HCT116 (cell line): ENCODE data around the gene TMEM86B.

Experiments
- CEBPB ChIP-seq: IDR thresholded peaks from 2 replicates; pipeline ENCODE4 v1.6.1; 2012; ENCODE audit warnings: low read depth
- POLR2A ChIP-seq: IDR thresholded peaks from 2 replicates; pipeline ENCODE4 v1.7.0; 2011; ENCODE audit warnings: borderline replicate concordance; ENCODE audit not compliant: insufficient read depth, insufficient read length; ENCODE audit errors: extremely low read depth
- POLR2AphosphoS5 ChIP-seq: IDR thresholded peaks from 2 replicates; pipeline ENCODE4 v1.6.1; 2011; ENCODE audit warnings: mild to moderate bottlenecking, low read depth, low read length, moderate library complexity
- SP1 ChIP-seq: IDR thresholded peaks from 2 replicates; pipeline ENCODE4 v1.6.1; 2012; ENCODE audit warnings: low read depth
- SRF ChIP-seq: IDR thresholded peaks from 2 replicates; pipeline ENCODE4 v1.6.1; 2012; ENCODE audit warnings: low read depth
- ZNF274 ChIP-seq: fragments of 200-500 bp; sonication (Bioruptor generic); IDR thresholded peaks from 2 replicates; pipeline ENCODE4 v1.6.1; 2014; ENCODE audit warnings: mild to moderate bottlenecking, low read depth, low read length, inconsistent platforms
- TF ChIP-seq, protein P1 (sequence below), 3 experiments: fragments of 200-600 bp in 1 of 3; sonication (generic) in 1 of 3; IDR thresholded peaks in 2 of 3; conservative IDR thresholded peaks in 1 of 3; 2 replicates each; pipeline ENCODE4 v1.5.1; 2012 to 2017; ENCODE audit warnings: low read depth in 2 of 3, low read length in 2 of 3, antibody characterized with exemption in 1 of 3, borderline replicate concordance in 1 of 3, control low read depth in 1 of 3, mild to moderate bottlenecking in 1 of 3, mixed read lengths in 1 of 3, mixed run types in 1 of 3, moderate library complexity in 1 of 3; ENCODE audit not compliant: insufficient read depth in 1 of 3
- TF ChIP-seq, protein P2 (sequence below): IDR thresholded peaks from 2 replicates; pipeline ENCODE4 v1.6.1; 2012

DNA sequence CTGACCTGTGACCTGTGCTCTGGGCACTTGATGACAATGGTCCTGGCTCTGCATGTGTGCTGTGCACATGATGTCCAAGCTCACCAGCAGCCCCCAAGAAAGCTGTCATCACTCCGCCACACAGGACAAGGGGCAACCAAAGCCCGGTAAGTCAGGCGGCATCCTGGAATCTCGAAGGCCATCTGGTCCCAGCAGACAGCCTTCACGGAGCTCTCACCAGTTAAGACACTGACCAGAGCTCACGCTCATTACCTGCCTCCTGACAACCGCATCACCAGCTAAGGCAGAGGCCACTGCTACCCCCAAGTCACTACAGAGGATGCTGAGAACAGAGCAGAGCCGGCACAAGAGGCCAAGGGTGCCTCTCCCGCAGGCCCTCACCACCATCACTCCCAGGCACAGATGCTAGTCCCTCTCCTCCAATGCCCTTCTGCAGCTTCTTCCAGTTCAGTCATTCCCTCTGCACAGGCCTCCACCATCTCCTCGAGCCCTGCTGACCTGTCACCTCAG is 19.7 kb upstream of the TMEM86B start:
- TF ChIP-seq, protein P1, sequence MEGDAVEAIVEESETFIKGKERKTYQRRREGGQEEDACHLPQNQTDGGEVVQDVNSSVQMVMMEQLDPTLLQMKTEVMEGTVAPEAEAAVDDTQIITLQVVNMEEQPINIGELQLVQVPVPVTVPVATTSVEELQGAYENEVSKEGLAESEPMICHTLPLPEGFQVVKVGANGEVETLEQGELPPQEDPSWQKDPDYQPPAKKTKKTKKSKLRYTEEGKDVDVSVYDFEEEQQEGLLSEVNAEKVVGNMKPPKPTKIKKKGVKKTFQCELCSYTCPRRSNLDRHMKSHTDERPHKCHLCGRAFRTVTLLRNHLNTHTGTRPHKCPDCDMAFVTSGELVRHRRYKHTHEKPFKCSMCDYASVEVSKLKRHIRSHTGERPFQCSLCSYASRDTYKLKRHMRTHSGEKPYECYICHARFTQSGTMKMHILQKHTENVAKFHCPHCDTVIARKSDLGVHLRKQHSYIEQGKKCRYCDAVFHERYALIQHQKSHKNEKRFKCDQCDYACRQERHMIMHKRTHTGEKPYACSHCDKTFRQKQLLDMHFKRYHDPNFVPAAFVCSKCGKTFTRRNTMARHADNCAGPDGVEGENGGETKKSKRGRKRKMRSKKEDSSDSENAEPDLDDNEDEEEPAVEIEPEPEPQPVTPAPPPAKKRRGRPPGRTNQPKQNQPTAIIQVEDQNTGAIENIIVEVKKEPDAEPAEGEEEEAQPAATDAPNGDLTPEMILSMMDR (IDR thresholded peaks at IDR 0.05 in 2 of 3, conservative IDR thresholded peaks at IDR 0.05 in 1 of 3; ENCODE audit: borderline replicate concordance in 1 of 3, insufficient read depth in 1 of 3, low read depth in 2 of 3, low read length in 2 of 3) = no peak
- TF ChIP-seq SRF (no peak), ZNF274 (no peak), POLR2AphosphoS5 (no peak), SP1 (no peak), CEBPB (no peak), POLR2A (no peak)
- TF ChIP-seq, protein P2, sequence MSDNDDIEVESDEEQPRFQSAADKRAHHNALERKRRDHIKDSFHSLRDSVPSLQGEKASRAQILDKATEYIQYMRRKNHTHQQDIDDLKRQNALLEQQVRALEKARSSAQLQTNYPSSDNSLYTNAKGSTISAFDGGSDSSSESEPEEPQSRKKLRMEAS = no peak
